CD14-positive monocyte (primary cell): ENCODE measurements around the gene TBC1D7. TPM values are rescaled to one million over a fixed set of nuclear protein-coding genes. Genes with fewer than 3 reads are reported as not detected.

Experiments
- DNase-seq, 3 donors: peaks; one replicate each; pipeline ENCODE4 v3.0.0-alpha.2; 2011 to 2022
- H2AFZ ChIP-seq: 2 replicates; pipeline ENCODE4 v1.6.0; 2012; ENCODE audit warnings: mild to moderate bottlenecking, low read depth, low read length, inconsistent platforms; ENCODE audit not compliant: insufficient read depth, poor library complexity, severe bottlenecking
- H3K27ac ChIP-seq, 2 donors: 1 replicate in 1 of 2; 2 replicates in 1 of 2; pipeline ENCODE4 v1.5.1; 2012 to 2013; ENCODE audit warnings: low read length in 2 of 2, control low read depth in 1 of 2, inconsistent platforms in 1 of 2, low read depth in 1 of 2, mild to moderate bottlenecking in 1 of 2
- H3K27me3 ChIP-seq, 2 donors: one replicate each; pipeline versions ENCODE4 v1.6.0 to v1.6.1; 2011 to 2013; ENCODE audit warnings: low read length in 2 of 2; ENCODE audit not compliant: control insufficient read depth in 2 of 2, insufficient read depth in 2 of 2
- H3K36me3 ChIP-seq, 2 donors: replicated peaks in 1 of 2; 1 replicate in 1 of 2; 2 replicates in 1 of 2; pipeline versions ENCODE4 v1.5.1 to v1.6.1; 2012 to 2013; ENCODE audit warnings: low read length in 2 of 2, control low read depth in 1 of 2, inconsistent platforms in 1 of 2, mild to moderate bottlenecking in 1 of 2; ENCODE audit not compliant: insufficient read depth in 2 of 2, control insufficient read depth in 1 of 2
- H3K4me1 ChIP-seq, 2 donors: 1 replicate in 1 of 2; 2 replicates in 1 of 2; pipeline versions ENCODE4 v1.5.1 to v1.6.1; 2012 to 2013; ENCODE audit warnings: low read length in 2 of 2, control low read depth in 1 of 2, inconsistent platforms in 1 of 2, mild to moderate bottlenecking in 1 of 2, moderate library complexity in 1 of 2; ENCODE audit not compliant: insufficient read depth in 2 of 2, control insufficient read depth in 1 of 2
- H3K4me2 ChIP-seq: replicated peaks from 2 replicates; pipeline ENCODE3; 2012; ENCODE audit warnings: low read length, moderate library complexity, mild to moderate bottlenecking; ENCODE audit not compliant: poor library complexity, severe bottlenecking; ENCODE audit errors: extremely low read depth
- H3K4me3 ChIP-seq, 3 experiments: fragments of 200-600 bp in 1 of 3; sonication (generic) in 1 of 3; replicated peaks in 1 of 3; 1 replicate in 2 of 3; 2 replicates in 1 of 3; pipeline ENCODE4 v1.5.1; 2011 to 2013; ENCODE audit warnings: low read length in 3 of 3, mild to moderate bottlenecking in 3 of 3, control low read depth in 2 of 3, low read depth in 2 of 3, inconsistent platforms in 1 of 3, moderate library complexity in 1 of 3
- H3K79me2 ChIP-seq: 2 replicates; pipeline ENCODE4 v1.6.0; 2012; ENCODE audit warnings: mild to moderate bottlenecking, control low read depth, inconsistent platforms, low read length, moderate library complexity; ENCODE audit not compliant: insufficient read depth
- H3K9ac ChIP-seq: 2 replicates; pipeline ENCODE4 v1.6.0; 2017; ENCODE audit warnings: low read length, mild to moderate bottlenecking; ENCODE audit not compliant: insufficient read depth, poor library complexity, severe bottlenecking
- H3K9me3 ChIP-seq, 2 donors: replicated peaks in 1 of 2; 1 replicate in 1 of 2; 2 replicates in 1 of 2; pipeline versions ENCODE4 v1.5.1 to v1.6.1; 2012 to 2013; ENCODE audit warnings: low read length in 2 of 2, control low read depth in 1 of 2; ENCODE audit not compliant: control insufficient read depth in 1 of 2, insufficient read depth in 1 of 2
- H4K20me1 ChIP-seq: 2 replicates; pipeline ENCODE4 v1.6.0; 2012; ENCODE audit warnings: mild to moderate bottlenecking, low read length, control low read depth, moderate library complexity; ENCODE audit not compliant: insufficient read depth
- H3K27ac Mint-ChIP-seq, 7 donors: one replicate each; pipeline ENCODE4 v1.8.0; 2020; ENCODE audit warnings: mild to moderate bottlenecking in 7 of 7, mixed read lengths in 7 of 7, moderate library complexity in 6 of 7, inconsistent platforms in 2 of 7
- H3K27me3 Mint-ChIP-seq, 3 donors: one replicate each; pipeline ENCODE4 v1.8.0; 2021 to 2022; ENCODE audit warnings: low read depth in 3 of 3, mild to moderate bottlenecking in 3 of 3, mixed read lengths in 3 of 3, moderate library complexity in 3 of 3, inconsistent platforms in 1 of 3
- H3K36me3 Mint-ChIP-seq, 2 donors: one replicate each; pipeline ENCODE4 v1.8.0; 2020; ENCODE audit warnings: mixed read lengths in 2 of 2, inconsistent platforms in 1 of 2, mild to moderate bottlenecking in 1 of 2
- H3K4me1 Mint-ChIP-seq: one replicate; pipeline ENCODE4 v1.8.0; 2020; ENCODE audit warnings: mild to moderate bottlenecking, mixed read lengths
- H3K4me3 Mint-ChIP-seq, 2 donors: one replicate each; pipeline ENCODE4 v1.8.0; 2020; ENCODE audit warnings: mild to moderate bottlenecking in 2 of 2, mixed read lengths in 2 of 2, moderate library complexity in 1 of 2
- H3K9me3 Mint-ChIP-seq, 7 donors: one replicate each; pipeline ENCODE4 v1.8.0; 2020 to 2022; ENCODE audit warnings: mixed read lengths in 7 of 7, mild to moderate bottlenecking in 6 of 7, moderate library complexity in 6 of 7, inconsistent platforms in 2 of 7
- WGBS: methylation state at CpG from one replicate; pipeline ENCODE4 v1.1.5; 2013; ENCODE audit warnings: missing lambda C conversion rate; ENCODE audit not compliant: insufficient coverage; 5-methylcytosine and 5-hydroxymethylcytosine counted together
- intact Hi-C, 2 donors: fragments of 100-400 bp; cut with micrococcal nuclease; formaldehyde crosslinking; loops; one replicate each; pipeline versions ENCODE4 v1.15.0 to v1.15.1; 2023
- polyA plus RNA-seq, 3 donors: library from polyadenylated mRNA; depleted of rRNA in 1 of 3; unstranded in 2 of 3; stranded (reverse) in 1 of 3; fragments of 300-500 nt in 2 of 3; fragments of >200 nt in 1 of 3; fragmentation: Illumina TruSeq in 2 of 3; gene quantifications; 1 replicate in 2 of 3; 2 replicates in 1 of 3; pipeline ENCODE4 v1.2.3, GENCODE V29; 2012 to 2021
- TF ChIP-seq, protein P1 (sequence below): fragments of 200-600 bp; IDR thresholded peaks from one replicate; pipeline ENCODE4 v1.8.0; 2022; ENCODE audit warnings: antibody characterized with exemption, mild to moderate bottlenecking

TBC1D7 gene
- polyA plus RNA-seq, 3 donors: 12.2 to 34.3 (median 34.3) TPM

DNA sequence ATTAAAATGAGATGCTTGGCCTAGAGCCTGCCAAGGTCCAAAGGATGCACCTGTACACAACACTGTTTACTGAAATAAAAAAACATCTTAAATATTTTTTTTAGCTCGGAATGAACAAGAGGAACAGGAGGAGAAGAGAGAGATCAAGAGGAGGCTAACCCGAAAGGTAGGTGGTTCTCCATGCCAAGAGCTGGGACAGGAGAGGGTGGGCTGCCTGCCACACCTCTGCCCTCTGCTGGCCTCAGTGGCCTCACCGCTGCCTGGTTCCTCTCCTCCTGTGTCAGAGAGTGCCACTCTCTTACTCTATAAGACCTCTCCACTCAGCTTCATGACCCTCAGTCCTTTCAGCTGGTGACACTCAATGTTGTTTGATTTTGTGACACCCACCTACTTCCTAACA lies 50.2 kb downstream of the TBC1D7 start:
- Mint-ChIP-seq H3K36me3 (peaks cover 46 to 58% of the 10 kb centered on the region in 2 donors), H3K27me3 (no peaks in the 10 kb centered on the region), H3K27ac (peak overlapping the region in 3 of 7 donors; percentile 27 to 60 (median 42)), H3K9me3 (no peaks in the 10 kb centered on the region), H3K4me1 (peaks cover 37% of the 10 kb centered on the region), H3K4me3 (no peak overlapping the region)
- peaks cover 13 to 50% of the 10 kb centered on the region in 2 donors for H3K36me3 ChIP-seq
- H3K4me3 ChIP-seq: no peak overlapping the region
- H4K20me1 ChIP-seq: no peaks in the 10 kb centered on the region
- H3K9ac ChIP-seq: no peak overlapping the region
- no peak overlapping the region for H2AFZ ChIP-seq
- H3K79me2 ChIP-seq: peaks cover 54% of the 10 kb centered on the region
- intact Hi-C loops: no loop called here
- TF ChIP-seq, protein P1, sequence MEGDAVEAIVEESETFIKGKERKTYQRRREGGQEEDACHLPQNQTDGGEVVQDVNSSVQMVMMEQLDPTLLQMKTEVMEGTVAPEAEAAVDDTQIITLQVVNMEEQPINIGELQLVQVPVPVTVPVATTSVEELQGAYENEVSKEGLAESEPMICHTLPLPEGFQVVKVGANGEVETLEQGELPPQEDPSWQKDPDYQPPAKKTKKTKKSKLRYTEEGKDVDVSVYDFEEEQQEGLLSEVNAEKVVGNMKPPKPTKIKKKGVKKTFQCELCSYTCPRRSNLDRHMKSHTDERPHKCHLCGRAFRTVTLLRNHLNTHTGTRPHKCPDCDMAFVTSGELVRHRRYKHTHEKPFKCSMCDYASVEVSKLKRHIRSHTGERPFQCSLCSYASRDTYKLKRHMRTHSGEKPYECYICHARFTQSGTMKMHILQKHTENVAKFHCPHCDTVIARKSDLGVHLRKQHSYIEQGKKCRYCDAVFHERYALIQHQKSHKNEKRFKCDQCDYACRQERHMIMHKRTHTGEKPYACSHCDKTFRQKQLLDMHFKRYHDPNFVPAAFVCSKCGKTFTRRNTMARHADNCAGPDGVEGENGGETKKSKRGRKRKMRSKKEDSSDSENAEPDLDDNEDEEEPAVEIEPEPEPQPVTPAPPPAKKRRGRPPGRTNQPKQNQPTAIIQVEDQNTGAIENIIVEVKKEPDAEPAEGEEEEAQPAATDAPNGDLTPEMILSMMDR: peak; percentile 36
- no peaks in the 10 kb centered on the region for H3K9me3 ChIP-seq
- no peaks in the 10 kb centered on the region for H3K27me3 ChIP-seq
- WGBS: no CpG with 5 or more reads among the region's 3 CpGs
- H3K27ac ChIP-seq: no peak overlapping the region
- H3K4me2 ChIP-seq: no peak overlapping the region
- peaks cover 22 to 25% of the 10 kb centered on the region in 2 donors for H3K4me1 ChIP-seq
- DNase-seq: peak in 1 of 3 donors; percentile 37

DNA sequence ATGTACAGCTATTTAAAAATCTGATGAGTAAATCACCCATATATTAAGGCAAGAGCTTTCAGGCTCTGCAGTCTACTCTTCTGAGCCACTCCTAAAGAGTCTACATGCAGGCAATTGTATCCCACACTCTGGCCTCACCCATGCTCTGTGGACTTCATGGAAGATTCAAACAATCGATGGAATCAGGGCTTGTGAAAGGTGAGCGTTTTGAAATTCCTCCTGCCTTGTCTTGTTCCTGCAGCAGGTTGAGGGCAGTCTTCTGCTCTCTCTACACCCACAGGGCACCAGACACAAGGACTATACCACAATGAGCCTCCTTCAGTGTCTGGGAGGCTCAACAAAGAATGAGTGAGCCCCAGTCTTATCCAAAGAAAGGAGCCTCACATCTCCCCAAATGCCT lies 51.1 kb downstream of the TBC1D7 start:
- no peak overlapping the region for H3K4me3 Mint-ChIP-seq
- Histone ChIP-seq H3K9me3 (no peaks in the 10 kb centered on the region), H3K4me2 (no peak overlapping the region), H3K79me2 (peaks cover 62% of the 10 kb centered on the region), H3K9ac (no peak overlapping the region), H3K27ac (no peak overlapping the region), H3K4me1 (peaks cover 30 to 34% of the 10 kb centered on the region in 2 donors), H3K27me3 (no peaks in the 10 kb centered on the region), H3K4me3 (no peak overlapping the region), H2AFZ (no peak overlapping the region), H4K20me1 (no peaks in the 10 kb centered on the region), H3K36me3 (peaks cover 13 to 42% of the 10 kb centered on the region in 2 donors)
- H3K4me1 Mint-ChIP-seq: peaks cover 46% of the 10 kb centered on the region
- intact Hi-C loops: no loop called here
- peak overlapping the region in 3 of 7 donors; percentile 5 to 49 (median 19) for H3K27ac Mint-ChIP-seq
- no peaks in the 10 kb centered on the region for H3K27me3 Mint-ChIP-seq
- WGBS: no CpG with 5 or more reads among the region's 2 CpGs
- TF ChIP-seq, protein P1: no peak
- peaks cover 40 to 52% of the 10 kb centered on the region in 2 donors for H3K36me3 Mint-ChIP-seq
- H3K9me3 Mint-ChIP-seq: peaks cover 0 to 1% (median 0%) of the 10 kb centered on the region in 7 donors
- DNase-seq: no peak
